T1000 (cell line): ENCODE results near the gene LIPE.

ENCODE experiments used
- DNase-seq: peaks from one replicate; lab custom pipeline; 2025; ENCODE audit warnings: mixed read lengths; lab: John Stamatoyannopoulos, UW

The LIPE gene

GRCh38 chr19:42378225-42379215, 48.7 kb downstream of the LIPE start:
- no peak for DNase-seq

GRCh38 chr19:42376177-42376555, 51.0 kb downstream of the LIPE start:
- DNase-seq = no peak

- DNase-seq = no peak
Observed at GRCh38 chr19:42375415-42376176, 51.6 kb downstream of the LIPE start.

- no peak for DNase-seq
Observed at GRCh38 chr19:42374826-42375376, 52.3 kb downstream of the LIPE start.

- DNase-seq = no peak
Observed at GRCh38 chr19:42370626-42371175, 56.5 kb downstream of the LIPE start.

GRCh38 chr19:42370068-42370520, 57.1 kb downstream of the LIPE start:
- no peak for DNase-seq

GRCh38 chr19:42369433-42370067, 57.6 kb downstream of the LIPE start:
- no peak for DNase-seq

- no peak for DNase-seq
Observed at GRCh38 chr19:42368765-42369164, 58.4 kb downstream of the LIPE start.

GRCh38 chr19:42368360-42368759, 58.8 kb downstream of the LIPE start:
- no peak for DNase-seq

- DNase-seq = no peak
Observed at GRCh38 chr19:42367929-42368328, 59.3 kb downstream of the LIPE start.

GRCh38 chr19:42366673-42367072, 60.5 kb downstream of the LIPE start:
- DNase-seq = no peak

- DNase-seq = no peak
Observed at GRCh38 chr19:42363614-42364346, 63.4 kb downstream of the LIPE start.

GRCh38 chr19:42362891-42363440, 64.2 kb downstream of the LIPE start:
- DNase-seq = no peak

- DNase-seq = no peak
Observed at GRCh38 chr19:42362342-42362741, 64.8 kb downstream of the LIPE start.

- no peak for DNase-seq
Observed at GRCh38 chr19:42361545-42361910, 65.7 kb downstream of the LIPE start.

GRCh38 chr19:42360787-42361544, 66.2 kb downstream of the LIPE start:
- no peak for DNase-seq

- DNase-seq = no peak
Observed at GRCh38 chr19:42357290-42357689, 69.9 kb downstream of the LIPE start.

GRCh38 chr19:42356686-42357085, 70.5 kb downstream of the LIPE start:
- DNase-seq = no peak

GRCh38 chr19:42355896-42356295, 71.3 kb downstream of the LIPE start:
- DNase-seq = no peak
